Osteocyte (in vitro differentiated cells): ENCODE data around the gene NISCH. TPM values are rescaled to one million over a fixed set of nuclear protein-coding genes. Genes with fewer than 3 reads are reported as not detected.

Experiments
- DNase-seq: peaks from one replicate; pipeline ENCODE4 v3.0.0; 2021; ENCODE audit warnings: mixed read lengths; ENCODE audit not compliant: unreplicated experiment; ENCODE audit errors: extremely low spot score
- H3K27ac Mint-ChIP-seq: one replicate; pipeline ENCODE4 v1.8.0; 2021; ENCODE audit warnings: mild to moderate bottlenecking, mixed read lengths; ENCODE audit not compliant: unreplicated experiment
- H3K27me3 Mint-ChIP-seq: one replicate; pipeline ENCODE4 v1.8.0; 2021; ENCODE audit warnings: mixed read lengths; ENCODE audit not compliant: unreplicated experiment
- H3K36me3 Mint-ChIP-seq: one replicate; pipeline ENCODE4 v1.8.0; 2021; ENCODE audit warnings: mixed read lengths; ENCODE audit not compliant: unreplicated experiment
- H3K4me1 Mint-ChIP-seq: one replicate; pipeline ENCODE4 v1.8.0; 2021; ENCODE audit warnings: mixed read lengths; ENCODE audit not compliant: unreplicated experiment
- H3K4me3 Mint-ChIP-seq: one replicate; pipeline ENCODE4 v1.8.0; 2021; ENCODE audit warnings: mild to moderate bottlenecking, moderate library complexity, mixed read lengths; ENCODE audit not compliant: unreplicated experiment
- H3K9me3 Mint-ChIP-seq: one replicate; pipeline ENCODE4 v1.8.0; 2021; ENCODE audit warnings: mixed read lengths; ENCODE audit not compliant: unreplicated experiment
- total RNA-seq: library from RNA; stranded (reverse); gene quantifications from 2 replicates; pipeline ENCODE4 v1.2.1, GENCODE V29; 2021
- TF ChIP-seq, protein P1 (sequence below): fragments of 200-600 bp; sonication (generic); IDR thresholded peaks from 2 replicates; pipeline ENCODE4 v1.5.0; 2021; ENCODE audit warnings: antibody characterized with exemption, mild to moderate bottlenecking, moderate library complexity

NISCH gene
- total RNA-seq, 1 donor from 2014 or later: 138 TPM

DNA sequence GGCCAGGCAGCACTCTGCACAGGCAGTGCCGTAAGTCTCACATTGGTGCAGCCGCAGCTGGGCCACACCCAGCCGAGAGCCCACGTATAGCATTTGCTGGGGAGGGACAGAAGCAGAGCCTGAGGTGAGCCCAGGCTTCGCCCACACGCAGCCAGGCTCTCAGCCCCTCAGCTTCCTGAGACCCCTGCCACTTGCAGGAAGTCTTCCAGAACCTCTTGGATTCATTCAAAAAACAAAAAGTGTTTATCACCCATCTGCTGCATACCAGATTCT is 17.4 kb upstream of the NISCH start:
- H3K9me3 Mint-ChIP-seq: no peaks in the 10 kb centered on the region
- no peaks in the 10 kb centered on the region for H3K36me3 Mint-ChIP-seq
- no peak overlapping the region for H3K27ac Mint-ChIP-seq
- no peak overlapping the region for H3K4me3 Mint-ChIP-seq
- peaks cover 10% of the 10 kb centered on the region for H3K27me3 Mint-ChIP-seq
- no peak for DNase-seq
- TF ChIP-seq, protein P1, sequence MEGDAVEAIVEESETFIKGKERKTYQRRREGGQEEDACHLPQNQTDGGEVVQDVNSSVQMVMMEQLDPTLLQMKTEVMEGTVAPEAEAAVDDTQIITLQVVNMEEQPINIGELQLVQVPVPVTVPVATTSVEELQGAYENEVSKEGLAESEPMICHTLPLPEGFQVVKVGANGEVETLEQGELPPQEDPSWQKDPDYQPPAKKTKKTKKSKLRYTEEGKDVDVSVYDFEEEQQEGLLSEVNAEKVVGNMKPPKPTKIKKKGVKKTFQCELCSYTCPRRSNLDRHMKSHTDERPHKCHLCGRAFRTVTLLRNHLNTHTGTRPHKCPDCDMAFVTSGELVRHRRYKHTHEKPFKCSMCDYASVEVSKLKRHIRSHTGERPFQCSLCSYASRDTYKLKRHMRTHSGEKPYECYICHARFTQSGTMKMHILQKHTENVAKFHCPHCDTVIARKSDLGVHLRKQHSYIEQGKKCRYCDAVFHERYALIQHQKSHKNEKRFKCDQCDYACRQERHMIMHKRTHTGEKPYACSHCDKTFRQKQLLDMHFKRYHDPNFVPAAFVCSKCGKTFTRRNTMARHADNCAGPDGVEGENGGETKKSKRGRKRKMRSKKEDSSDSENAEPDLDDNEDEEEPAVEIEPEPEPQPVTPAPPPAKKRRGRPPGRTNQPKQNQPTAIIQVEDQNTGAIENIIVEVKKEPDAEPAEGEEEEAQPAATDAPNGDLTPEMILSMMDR: no peak
- peaks cover 3% of the 10 kb centered on the region for H3K4me1 Mint-ChIP-seq

GRCh38 chr3:52438579-52439425 is 16.6 kb upstream of the NISCH start:
- Mint-ChIP-seq H3K9me3 (no peaks in the 10 kb centered on the region), H3K4me1 (peaks cover 4% of the 10 kb centered on the region), H3K36me3 (no peaks in the 10 kb centered on the region), H3K27me3 (peaks cover 9% of the 10 kb centered on the region), H3K4me3 (no peak overlapping the region), H3K27ac (no peak overlapping the region)
- TF ChIP-seq, protein P1: no peak
- no peak for DNase-seq

GRCh38 chr3:52439426-52440248 is 15.8 kb upstream of the NISCH start:
- no peaks in the 10 kb centered on the region for H3K9me3 Mint-ChIP-seq
- no peak overlapping the region for H3K27ac Mint-ChIP-seq
- H3K4me3 Mint-ChIP-seq: no peak overlapping the region
- TF ChIP-seq, protein P1: no peak
- peaks cover under 1% of the 10 kb centered on the region for H3K27me3 Mint-ChIP-seq
- peaks cover 4% of the 10 kb centered on the region for H3K4me1 Mint-ChIP-seq
- no peak for DNase-seq
- H3K36me3 Mint-ChIP-seq: no peaks in the 10 kb centered on the region

GRCh38 chr3:52440249-52440551 is 15.2 kb upstream of the NISCH start:
- H3K4me1 Mint-ChIP-seq: peaks cover 4% of the 10 kb centered on the region
- H3K36me3 Mint-ChIP-seq: no peaks in the 10 kb centered on the region
- no peak overlapping the region for H3K27ac Mint-ChIP-seq
- TF ChIP-seq, protein P1: no peak
- no peak overlapping the region for H3K4me3 Mint-ChIP-seq
- no peak for DNase-seq
- H3K9me3 Mint-ChIP-seq: no peaks in the 10 kb centered on the region
- H3K27me3 Mint-ChIP-seq: no peaks in the 10 kb centered on the region

DNA sequence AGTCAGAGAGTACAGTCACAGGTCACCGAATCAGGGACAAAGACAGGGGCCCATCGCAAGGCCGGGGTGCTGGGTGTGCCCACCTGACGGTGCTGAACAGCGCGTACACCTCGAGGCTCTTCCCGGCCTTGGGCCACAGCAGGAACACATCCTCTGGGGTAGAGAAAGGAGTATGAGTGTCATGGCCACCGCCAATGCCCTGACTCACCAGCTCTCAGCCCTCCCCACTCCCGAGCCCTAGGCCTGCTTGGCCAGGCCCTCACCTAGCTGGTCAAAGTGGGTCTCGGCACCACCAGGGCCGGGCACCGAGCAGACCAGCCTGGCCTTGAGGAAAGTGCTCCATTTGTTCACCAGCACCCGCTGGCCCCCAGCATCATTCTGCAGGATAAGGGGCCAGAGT is 14.7 kb upstream of the NISCH start:
- DNase-seq: no peak
- no peak overlapping the region for H3K27ac Mint-ChIP-seq
- H3K27me3 Mint-ChIP-seq: no peaks in the 10 kb centered on the region
- TF ChIP-seq, protein P1: no peak
- no peak overlapping the region for H3K4me3 Mint-ChIP-seq
- H3K4me1 Mint-ChIP-seq: peaks cover 4% of the 10 kb centered on the region
- H3K9me3 Mint-ChIP-seq: no peaks in the 10 kb centered on the region
- H3K36me3 Mint-ChIP-seq: no peaks in the 10 kb centered on the region
